ENCODE measurements around the gene EXD3. TPM values are rescaled to one million over a fixed set of nuclear protein-coding genes. Genes with fewer than 3 reads are reported as not detected.

Gene EXD3
- total RNA-seq, 4 donors from 2014 or later = 11.8 to 49.0 (median 31.5) TPM

DNA sequence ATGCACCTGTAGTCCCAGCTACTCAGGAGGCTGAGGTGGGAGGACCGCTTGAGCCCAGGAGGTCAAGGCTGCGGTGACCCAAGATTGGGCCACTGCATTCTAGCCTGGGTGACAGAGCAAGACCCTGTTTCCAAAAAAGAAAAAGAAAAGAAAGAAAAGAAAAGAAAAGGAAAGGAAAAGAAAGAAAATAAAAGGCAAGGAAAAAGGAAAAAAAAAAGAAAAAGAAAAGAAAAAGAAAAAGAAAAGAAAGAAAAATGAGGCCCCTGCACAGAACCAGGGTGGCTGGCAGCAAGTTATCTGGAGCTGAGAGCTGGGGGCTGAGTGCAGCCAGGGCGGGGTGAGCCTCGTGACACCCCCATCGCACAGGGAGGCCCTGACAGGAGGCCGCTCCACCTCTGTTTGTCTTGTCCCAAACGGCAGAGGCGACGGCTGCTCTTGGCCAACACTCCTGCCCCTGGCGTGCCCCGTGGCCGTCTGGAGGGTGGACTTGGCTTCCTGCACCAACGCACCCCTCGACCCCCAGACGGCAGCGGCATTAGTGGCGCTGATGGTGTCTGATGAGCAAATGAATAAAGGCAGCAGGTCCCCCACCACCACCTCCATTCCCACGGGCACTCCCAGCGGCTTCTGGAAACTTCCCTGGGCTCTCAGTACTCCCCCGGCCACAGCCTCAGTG, 16.7 kb downstream of the EXD3 start:
- no peak for DNase-seq

GRCh38 chr9:137405677-137406081, 17.3 kb downstream of the EXD3 start:
- H3K36me3 ChIP-seq = no peaks in the 10 kb centered on the region
- intact Hi-C loops (cut with DNase I; ENCODE audit: low total_unique reads) = no loop called here
- DNase-seq = no peak
- H3K27me3 ChIP-seq = peaks cover 0 to 8% of the 10 kb centered on the region in 2 donors
- peaks cover 0 to 16% of the 10 kb centered on the region in 2 donors for H3K4me1 ChIP-seq
- no peaks in the 10 kb centered on the region for H3K9me3 ChIP-seq
- no peak overlapping the region for H3K27ac ChIP-seq
- no peak for TF ChIP-seq POLR2A (IDR thresholded peaks at IDR 0.05)
- TF ChIP-seq, protein P1, sequence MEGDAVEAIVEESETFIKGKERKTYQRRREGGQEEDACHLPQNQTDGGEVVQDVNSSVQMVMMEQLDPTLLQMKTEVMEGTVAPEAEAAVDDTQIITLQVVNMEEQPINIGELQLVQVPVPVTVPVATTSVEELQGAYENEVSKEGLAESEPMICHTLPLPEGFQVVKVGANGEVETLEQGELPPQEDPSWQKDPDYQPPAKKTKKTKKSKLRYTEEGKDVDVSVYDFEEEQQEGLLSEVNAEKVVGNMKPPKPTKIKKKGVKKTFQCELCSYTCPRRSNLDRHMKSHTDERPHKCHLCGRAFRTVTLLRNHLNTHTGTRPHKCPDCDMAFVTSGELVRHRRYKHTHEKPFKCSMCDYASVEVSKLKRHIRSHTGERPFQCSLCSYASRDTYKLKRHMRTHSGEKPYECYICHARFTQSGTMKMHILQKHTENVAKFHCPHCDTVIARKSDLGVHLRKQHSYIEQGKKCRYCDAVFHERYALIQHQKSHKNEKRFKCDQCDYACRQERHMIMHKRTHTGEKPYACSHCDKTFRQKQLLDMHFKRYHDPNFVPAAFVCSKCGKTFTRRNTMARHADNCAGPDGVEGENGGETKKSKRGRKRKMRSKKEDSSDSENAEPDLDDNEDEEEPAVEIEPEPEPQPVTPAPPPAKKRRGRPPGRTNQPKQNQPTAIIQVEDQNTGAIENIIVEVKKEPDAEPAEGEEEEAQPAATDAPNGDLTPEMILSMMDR (IDR thresholded peaks at IDR 0.05) = no peak
- no peak overlapping the region for H3K4me3 ChIP-seq

More for the DNA sequence above, 16.7 kb downstream of the EXD3 start:
- TF ChIP-seq, protein P1 (IDR thresholded peaks at IDR 0.05) = no peak
- no peak for TF ChIP-seq POLR2A (IDR thresholded peaks at IDR 0.05)
- H3K27ac ChIP-seq = peak overlapping the region in 1 of 2 donors; percentile 68
- no peaks in the 10 kb centered on the region for H3K36me3 ChIP-seq
- peaks cover 0 to 16% of the 10 kb centered on the region in 2 donors for H3K4me1 ChIP-seq
- H3K9me3 ChIP-seq = no peaks in the 10 kb centered on the region
- H3K27me3 ChIP-seq = peaks cover 0 to 8% of the 10 kb centered on the region in 2 donors
- intact Hi-C loops (cut with DNase I; ENCODE audit: low total_unique reads) = no loop called here
- H3K4me3 ChIP-seq = peak overlapping the region in 1 of 2 donors; percentile 35

DNA sequence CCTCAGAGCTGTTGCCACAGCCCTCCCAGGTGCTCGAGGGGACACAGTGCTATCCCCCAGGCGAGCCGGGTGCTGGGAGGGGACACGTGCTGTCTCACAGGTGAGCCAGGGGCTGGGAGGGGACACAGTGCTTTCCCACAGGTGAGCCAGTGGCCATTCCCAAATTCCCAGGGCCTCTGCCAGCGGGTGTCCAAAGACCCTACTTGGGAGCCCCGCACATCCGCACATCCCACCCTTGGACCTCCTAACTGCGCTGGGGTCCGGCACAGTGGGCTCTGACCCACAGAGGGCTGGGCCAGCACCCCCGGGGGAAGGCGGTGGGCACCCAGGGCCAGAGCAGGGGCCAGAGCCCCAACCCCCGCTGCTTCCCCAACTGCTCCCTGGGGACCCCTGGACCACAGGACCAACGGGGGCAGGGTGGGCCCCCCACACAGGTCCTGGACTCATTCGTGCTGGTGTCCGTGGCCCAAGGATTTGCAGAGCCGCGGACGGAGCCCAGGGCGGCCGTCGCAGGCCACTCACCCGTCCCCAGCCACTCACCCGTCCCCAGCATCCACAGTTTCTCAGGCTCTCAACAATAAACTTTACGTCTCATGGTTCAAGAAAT, 17.9 kb downstream of the EXD3 start:
- H3K27me3 ChIP-seq = peaks cover 0 to 8% of the 10 kb centered on the region in 2 donors
- no peak overlapping the region for H3K4me3 ChIP-seq
- DNase-seq = no peak
- TF ChIP-seq, protein P1 (IDR thresholded peaks at IDR 0.05) = no peak
- no peak for TF ChIP-seq POLR2A (IDR thresholded peaks at IDR 0.05)
- H3K36me3 ChIP-seq = no peaks in the 10 kb centered on the region
- no peak overlapping the region for H3K27ac ChIP-seq
- intact Hi-C loops (cut with DNase I; ENCODE audit: low total_unique reads) = no loop called here
- peaks cover 0 to 16% of the 10 kb centered on the region in 2 donors for H3K4me1 ChIP-seq
- H3K9me3 ChIP-seq = no peaks in the 10 kb centered on the region

GRCh38 chr9:137403269-137403668, 19.7 kb downstream of the EXD3 start:
- intact Hi-C loops (cut with DNase I; ENCODE audit: low total_unique reads) = no loop called here
- TF ChIP-seq POLR2A (IDR thresholded peaks at IDR 0.05) = no peak
- TF ChIP-seq, protein P1 (IDR thresholded peaks at IDR 0.05) = no peak
- Histone ChIP-seq H3K9me3 (no peaks in the 10 kb centered on the region), H3K27me3 (peaks cover 0 to 8% of the 10 kb centered on the region in 2 donors), H3K4me1 (peaks cover 0 to 16% of the 10 kb centered on the region in 2 donors), H3K4me3 (no peak overlapping the region), H3K27ac (no peak overlapping the region), H3K36me3 (no peaks in the 10 kb centered on the region)
- no peak for DNase-seq

DNA sequence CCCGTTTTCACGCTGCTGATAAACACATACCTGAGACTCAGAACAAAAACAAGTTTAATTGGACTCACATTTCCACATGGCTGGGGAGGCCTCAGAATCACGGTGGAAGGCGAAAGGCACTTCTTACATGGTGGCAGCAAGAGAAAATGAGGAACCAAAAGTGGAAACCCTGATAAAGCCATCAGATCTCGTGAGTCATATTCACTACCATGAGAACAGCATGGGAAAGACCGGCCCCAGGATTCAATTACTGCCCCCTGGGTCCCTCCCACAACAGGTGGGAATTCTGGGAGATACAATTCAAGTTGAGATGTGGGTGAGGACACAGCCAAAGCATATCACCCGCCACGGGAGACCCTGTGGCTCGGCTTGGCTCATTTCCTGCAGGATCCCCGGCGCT, 20.2 kb downstream of the EXD3 start:
- Histone ChIP-seq H3K9me3 (no peaks in the 10 kb centered on the region), H3K36me3 (no peaks in the 10 kb centered on the region), H3K4me3 (no peak overlapping the region), H3K4me1 (peaks cover 0 to 12% of the 10 kb centered on the region in 2 donors), H3K27ac (no peak overlapping the region), H3K27me3 (peaks cover 0 to 8% of the 10 kb centered on the region in 2 donors)
- no peak for TF ChIP-seq POLR2A (IDR thresholded peaks at IDR 0.05)
- TF ChIP-seq, protein P1 (IDR thresholded peaks at IDR 0.05) = no peak
- no peak for DNase-seq
- intact Hi-C loops (cut with DNase I; ENCODE audit: low total_unique reads) = no loop called here
